MM.1S (cell line): ENCODE results near the gene GAS7.

Experiments used
- EZH2 ChIP-seq: fragments of 300-600 bp; sonication (generic); optimal IDR thresholded peaks from 2 replicates; pipeline ENCODE3; 2017; ENCODE audit warnings: low read depth, mild to moderate bottlenecking, antibody characterized with exemption, low read length, mixed read lengths
- TF ChIP-seq, protein P1 (sequence below): fragments of 300-600 bp; sonication (generic); IDR thresholded peaks from 2 replicates; pipeline ENCODE4 v1.5.1; 2016; ENCODE audit warnings: antibody characterized with exemption, low read length, mixed read lengths

DNA sequence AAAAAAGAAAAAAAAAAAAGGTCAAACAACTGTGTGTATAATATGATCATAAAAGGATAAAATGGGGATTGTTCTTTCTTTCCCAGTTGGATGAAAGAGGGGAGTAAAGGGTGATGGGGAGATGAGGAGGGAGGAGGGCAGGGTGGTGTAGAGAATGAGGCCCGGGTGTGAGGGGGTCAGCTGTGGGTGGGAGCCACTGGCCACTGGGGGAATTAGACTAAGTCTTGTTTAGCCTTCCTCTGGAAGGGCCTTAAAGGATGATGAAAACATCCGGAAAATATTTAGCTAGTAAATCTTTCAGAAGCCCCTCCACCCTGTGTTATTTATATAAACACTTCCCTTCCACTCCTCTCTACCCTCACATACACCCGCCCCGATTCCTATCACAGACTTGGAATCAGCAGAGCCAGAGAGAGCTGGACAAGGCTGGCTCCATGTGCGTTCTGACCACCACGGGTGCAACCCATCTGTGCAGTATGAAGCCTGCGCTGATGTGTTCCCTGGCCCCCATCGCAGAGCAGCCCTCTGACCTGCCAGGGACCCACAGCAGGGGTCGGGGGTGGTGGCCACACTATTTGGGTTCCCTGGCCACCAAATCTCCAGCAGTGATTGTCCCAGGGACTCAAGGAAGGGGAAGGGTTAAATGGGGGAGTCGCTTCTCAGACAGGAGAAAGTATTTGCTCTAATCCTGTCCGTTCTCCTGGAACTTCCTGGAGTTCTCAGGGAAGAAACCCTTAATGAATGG, 72.7 kb downstream of the GAS7 start:
- TF ChIP-seq, protein P1, sequence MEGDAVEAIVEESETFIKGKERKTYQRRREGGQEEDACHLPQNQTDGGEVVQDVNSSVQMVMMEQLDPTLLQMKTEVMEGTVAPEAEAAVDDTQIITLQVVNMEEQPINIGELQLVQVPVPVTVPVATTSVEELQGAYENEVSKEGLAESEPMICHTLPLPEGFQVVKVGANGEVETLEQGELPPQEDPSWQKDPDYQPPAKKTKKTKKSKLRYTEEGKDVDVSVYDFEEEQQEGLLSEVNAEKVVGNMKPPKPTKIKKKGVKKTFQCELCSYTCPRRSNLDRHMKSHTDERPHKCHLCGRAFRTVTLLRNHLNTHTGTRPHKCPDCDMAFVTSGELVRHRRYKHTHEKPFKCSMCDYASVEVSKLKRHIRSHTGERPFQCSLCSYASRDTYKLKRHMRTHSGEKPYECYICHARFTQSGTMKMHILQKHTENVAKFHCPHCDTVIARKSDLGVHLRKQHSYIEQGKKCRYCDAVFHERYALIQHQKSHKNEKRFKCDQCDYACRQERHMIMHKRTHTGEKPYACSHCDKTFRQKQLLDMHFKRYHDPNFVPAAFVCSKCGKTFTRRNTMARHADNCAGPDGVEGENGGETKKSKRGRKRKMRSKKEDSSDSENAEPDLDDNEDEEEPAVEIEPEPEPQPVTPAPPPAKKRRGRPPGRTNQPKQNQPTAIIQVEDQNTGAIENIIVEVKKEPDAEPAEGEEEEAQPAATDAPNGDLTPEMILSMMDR: no peak
- no peak for TF ChIP-seq EZH2
